Activated T-cell treated with anti-CD3 and anti-CD28 coated beads, Interleukin-2, amount 50 U/mL, for 4 hours (primary cell): ENCODE results near the gene CD82. TPM values are rescaled to one million over a fixed set of nuclear protein-coding genes. Genes with fewer than 3 reads are reported as not detected.

Experiments used
- ATAC-seq, 2 donors: fragments of 200-7000 bp; cut with Tn5 transposase; one replicate each; pipeline ENCODE4 v1.10.0; 2021
- DNase-seq: peaks from one replicate; pipeline ENCODE4 v3.0.0-alpha.2; 2020
- H3K27me3 Mint-ChIP-seq: one replicate; pipeline ENCODE4 v1.8.0; 2021; ENCODE audit warnings: low read depth, mixed read lengths
- H3K36me3 Mint-ChIP-seq: one replicate; pipeline ENCODE4 v1.8.0; 2022; ENCODE audit warnings: mixed read lengths; ENCODE audit not compliant: insufficient read depth
- H3K4me1 Mint-ChIP-seq: one replicate; pipeline ENCODE4 v1.8.0; 2021; ENCODE audit warnings: low read depth, mixed read lengths
- H3K4me3 Mint-ChIP-seq: one replicate; pipeline ENCODE4 v1.8.0; 2021; ENCODE audit warnings: mild to moderate bottlenecking, moderate library complexity, mixed read lengths
- H3K9me3 Mint-ChIP-seq: one replicate; pipeline ENCODE4 v1.8.0; 2021; ENCODE audit warnings: mixed read lengths
- total RNA-seq, 3 donors: library from RNA; stranded (reverse); gene quantifications; one replicate each; pipeline ENCODE4 v1.2.1, GENCODE V29; 2021

Gene CD82
- total RNA-seq, 3 donors from 2014 or later = 364 to 594 (median 428) TPM

GRCh38 chr11:44611687-44612434 lies 46.4 kb downstream of the CD82 start:
- H3K9me3 Mint-ChIP-seq = no peaks in the 10 kb centered on the region
- peak overlapping the region; percentile 33 for H3K4me3 Mint-ChIP-seq
- H3K27me3 Mint-ChIP-seq = no peaks in the 10 kb centered on the region
- DNase-seq = peak; percentile 71
- H3K36me3 Mint-ChIP-seq = peaks cover 45% of the 10 kb centered on the region
- peak; percentile 74 to 75 for ATAC-seq
- H3K4me1 Mint-ChIP-seq = peaks cover 80% of the 10 kb centered on the region

- Mint-ChIP-seq H3K9me3 (no peaks in the 10 kb centered on the region), H3K27me3 (no peaks in the 10 kb centered on the region), H3K36me3 (peaks cover 40% of the 10 kb centered on the region), H3K4me3 (no peak overlapping the region), H3K4me1 (peaks cover 68% of the 10 kb centered on the region)
- no peak for ATAC-seq
- DNase-seq = no peak
Observed at GRCh38 chr11:44613153-44613552, 47.7 kb downstream of the CD82 start.

- H3K4me3 Mint-ChIP-seq = no peak overlapping the region
- H3K27me3 Mint-ChIP-seq = no peaks in the 10 kb centered on the region
- H3K36me3 Mint-ChIP-seq = peaks cover 41% of the 10 kb centered on the region
Observed at GRCh38 chr11:44614281-44614775, 48.9 kb downstream of the CD82 start.

GRCh38 chr11:44615041-44615755 lies 49.7 kb downstream of the CD82 start:
- Mint-ChIP-seq H3K4me3 (no peak overlapping the region), H3K4me1 (peaks cover 48% of the 10 kb centered on the region)
- ATAC-seq = no peak

More at GRCh38 chr11:44614281-44614775, 48.9 kb downstream of the CD82 start:
- DNase-seq (no peak), ATAC-seq (no peak)
- H3K9me3 Mint-ChIP-seq = no peaks in the 10 kb centered on the region
- H3K4me1 Mint-ChIP-seq = peaks cover 56% of the 10 kb centered on the region

GRCh38 chr11:44615913-44616791 lies 50.7 kb downstream of the CD82 start:
- Mint-ChIP-seq H3K36me3 (peaks cover 46% of the 10 kb centered on the region), H3K27me3 (no peaks in the 10 kb centered on the region), H3K9me3 (no peaks in the 10 kb centered on the region), H3K4me3 (no peak overlapping the region), H3K4me1 (peaks cover 47% of the 10 kb centered on the region)
- ATAC-seq (no peak), DNase-seq (no peak)

More at GRCh38 chr11:44615041-44615755, 49.7 kb downstream of the CD82 start:
- Mint-ChIP-seq H3K36me3 (peaks cover 39% of the 10 kb centered on the region), H3K27me3 (no peaks in the 10 kb centered on the region), H3K9me3 (no peaks in the 10 kb centered on the region)
- DNase-seq = no peak

GRCh38 chr11:44617671-44618461 lies 52.4 kb downstream of the CD82 start:
- no peak overlapping the region for H3K4me3 Mint-ChIP-seq
- peaks cover 47% of the 10 kb centered on the region for H3K36me3 Mint-ChIP-seq
- no peaks in the 10 kb centered on the region for H3K27me3 Mint-ChIP-seq
- ATAC-seq (no peak), DNase-seq (no peak)
- peaks cover 45% of the 10 kb centered on the region for H3K4me1 Mint-ChIP-seq
- no peaks in the 10 kb centered on the region for H3K9me3 Mint-ChIP-seq

GRCh38 chr11:44618561-44619425 lies 53.3 kb downstream of the CD82 start:
- ATAC-seq = no peak
- no peaks in the 10 kb centered on the region for H3K9me3 Mint-ChIP-seq
- DNase-seq = no peak
- H3K4me1 Mint-ChIP-seq = peaks cover 45% of the 10 kb centered on the region
- no peaks in the 10 kb centered on the region for H3K27me3 Mint-ChIP-seq
- H3K4me3 Mint-ChIP-seq = no peak overlapping the region
- H3K36me3 Mint-ChIP-seq = peaks cover 43% of the 10 kb centered on the region

GRCh38 chr11:44620328-44620725 lies 54.9 kb downstream of the CD82 start:
- H3K4me3 Mint-ChIP-seq = no peak overlapping the region
- H3K4me1 Mint-ChIP-seq = peaks cover 39% of the 10 kb centered on the region
- ATAC-seq (no peak), DNase-seq (no peak)
- H3K36me3 Mint-ChIP-seq = peaks cover 38% of the 10 kb centered on the region
- H3K9me3 Mint-ChIP-seq = no peaks in the 10 kb centered on the region
- H3K27me3 Mint-ChIP-seq = no peaks in the 10 kb centered on the region

GRCh38 chr11:44621140-44621681 lies 55.7 kb downstream of the CD82 start:
- ATAC-seq (peak; percentile 26 to 52), DNase-seq (peak; percentile 55)
- peaks cover 31% of the 10 kb centered on the region for H3K36me3 Mint-ChIP-seq
- H3K4me1 Mint-ChIP-seq = peaks cover 39% of the 10 kb centered on the region
- no peak overlapping the region for H3K4me3 Mint-ChIP-seq
- H3K9me3 Mint-ChIP-seq = no peaks in the 10 kb centered on the region
- no peaks in the 10 kb centered on the region for H3K27me3 Mint-ChIP-seq

- no peak overlapping the region for H3K4me3 Mint-ChIP-seq
Observed at GRCh38 chr11:44621784-44622183, 56.3 kb downstream of the CD82 start.

GRCh38 chr11:44622190-44622650 lies 56.8 kb downstream of the CD82 start:
- no peak for ATAC-seq
- H3K4me3 Mint-ChIP-seq = no peak overlapping the region
- peaks cover 30% of the 10 kb centered on the region for H3K36me3 Mint-ChIP-seq
- no peak for DNase-seq
- H3K27me3 Mint-ChIP-seq = no peaks in the 10 kb centered on the region
- H3K4me1 Mint-ChIP-seq = peaks cover 31% of the 10 kb centered on the region
- peaks cover 5% of the 10 kb centered on the region for H3K9me3 Mint-ChIP-seq

More at GRCh38 chr11:44621784-44622183, 56.3 kb downstream of the CD82 start:
- H3K36me3 Mint-ChIP-seq = peaks cover 32% of the 10 kb centered on the region
- no peak for DNase-seq
- peaks cover 5% of the 10 kb centered on the region for H3K9me3 Mint-ChIP-seq
- H3K4me1 Mint-ChIP-seq = peaks cover 33% of the 10 kb centered on the region
- no peak for ATAC-seq
- H3K27me3 Mint-ChIP-seq = no peaks in the 10 kb centered on the region

- no peak overlapping the region for H3K4me3 Mint-ChIP-seq
- ATAC-seq (no peak), DNase-seq (no peak)
- peaks cover 31% of the 10 kb centered on the region for H3K4me1 Mint-ChIP-seq
- peaks cover 5% of the 10 kb centered on the region for H3K9me3 Mint-ChIP-seq
- peaks cover 29% of the 10 kb centered on the region for H3K36me3 Mint-ChIP-seq
- H3K27me3 Mint-ChIP-seq = no peaks in the 10 kb centered on the region
Observed at GRCh38 chr11:44622721-44623258, 57.3 kb downstream of the CD82 start.
